ENCODE results near the gene OTULIN.

OTULIN gene

GRCh38 chr5:14667770-14668169 lies 3.3 kb downstream of the OTULIN start:
- no peak for DNase-seq (ENCODE audit: extremely low read depth, insufficient read length)
- TF ChIP-seq, protein P1, sequence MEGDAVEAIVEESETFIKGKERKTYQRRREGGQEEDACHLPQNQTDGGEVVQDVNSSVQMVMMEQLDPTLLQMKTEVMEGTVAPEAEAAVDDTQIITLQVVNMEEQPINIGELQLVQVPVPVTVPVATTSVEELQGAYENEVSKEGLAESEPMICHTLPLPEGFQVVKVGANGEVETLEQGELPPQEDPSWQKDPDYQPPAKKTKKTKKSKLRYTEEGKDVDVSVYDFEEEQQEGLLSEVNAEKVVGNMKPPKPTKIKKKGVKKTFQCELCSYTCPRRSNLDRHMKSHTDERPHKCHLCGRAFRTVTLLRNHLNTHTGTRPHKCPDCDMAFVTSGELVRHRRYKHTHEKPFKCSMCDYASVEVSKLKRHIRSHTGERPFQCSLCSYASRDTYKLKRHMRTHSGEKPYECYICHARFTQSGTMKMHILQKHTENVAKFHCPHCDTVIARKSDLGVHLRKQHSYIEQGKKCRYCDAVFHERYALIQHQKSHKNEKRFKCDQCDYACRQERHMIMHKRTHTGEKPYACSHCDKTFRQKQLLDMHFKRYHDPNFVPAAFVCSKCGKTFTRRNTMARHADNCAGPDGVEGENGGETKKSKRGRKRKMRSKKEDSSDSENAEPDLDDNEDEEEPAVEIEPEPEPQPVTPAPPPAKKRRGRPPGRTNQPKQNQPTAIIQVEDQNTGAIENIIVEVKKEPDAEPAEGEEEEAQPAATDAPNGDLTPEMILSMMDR (IDR thresholded peaks at IDR 0.05; ENCODE audit: insufficient read depth, low read length, poor library complexity, severe bottlenecking) = no peak
- Histone ChIP-seq H3K36me3 (ENCODE audit: control insufficient read depth, insufficient read depth, low read length) (no peaks in the 10 kb centered on the region), H3K4me3 (replicated peaks; ENCODE audit: low read depth, low read length) (peak overlapping the region; percentile 86), H3K27me3 (replicated peaks; ENCODE audit: control insufficient read depth, insufficient read depth, low read length) (no peaks in the 10 kb centered on the region)

GRCh38 chr5:14668181-14668591 lies 3.7 kb downstream of the OTULIN start:
- TF ChIP-seq, protein P1 (IDR thresholded peaks at IDR 0.05; ENCODE audit: insufficient read depth, low read length, poor library complexity, severe bottlenecking) = no peak
- Histone ChIP-seq H3K36me3 (ENCODE audit: control insufficient read depth, insufficient read depth, low read length) (no peaks in the 10 kb centered on the region), H3K4me3 (replicated peaks; ENCODE audit: low read depth, low read length) (peak overlapping the region; percentile 86), H3K27me3 (replicated peaks; ENCODE audit: control insufficient read depth, insufficient read depth, low read length) (no peaks in the 10 kb centered on the region)
- peak; percentile 53 for DNase-seq (ENCODE audit: extremely low read depth, insufficient read length)

DNA sequence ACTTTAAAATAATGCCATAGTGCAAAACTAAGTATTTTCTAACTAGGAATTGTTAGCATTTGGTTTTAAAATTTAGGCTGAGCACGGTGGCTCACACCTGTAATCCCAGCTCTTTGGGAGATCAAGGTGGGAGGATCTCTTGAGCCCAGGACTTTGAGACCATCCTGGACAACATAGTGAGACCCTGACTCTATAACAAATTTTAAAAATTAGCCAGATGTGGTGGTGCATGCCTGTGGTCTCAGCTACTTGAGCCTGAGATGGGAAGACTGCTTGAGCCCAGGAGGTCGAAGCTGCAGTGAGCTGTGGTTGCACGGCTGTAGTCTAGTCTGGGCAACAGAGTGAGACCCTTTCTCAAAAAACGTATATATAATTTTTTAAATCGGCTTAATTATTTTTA lies 4.9 kb downstream of the OTULIN start:
- Histone ChIP-seq H3K36me3 (ENCODE audit: control insufficient read depth, insufficient read depth, low read length) (no peaks in the 10 kb centered on the region; the same call in 1 of the 2 replicates), H3K27me3 (replicated peaks; ENCODE audit: control insufficient read depth, insufficient read depth, low read length) (no peaks in the 10 kb centered on the region), H3K4me3 (replicated peaks; ENCODE audit: low read depth, low read length) (peak overlapping the region; percentile 22; the same call in 1 of the 2 replicates)
- TF ChIP-seq, protein P1 (IDR thresholded peaks at IDR 0.05; ENCODE audit: insufficient read depth, low read length, poor library complexity, severe bottlenecking) = no peak
- DNase-seq (ENCODE audit: extremely low read depth, insufficient read length) = no peak

DNA sequence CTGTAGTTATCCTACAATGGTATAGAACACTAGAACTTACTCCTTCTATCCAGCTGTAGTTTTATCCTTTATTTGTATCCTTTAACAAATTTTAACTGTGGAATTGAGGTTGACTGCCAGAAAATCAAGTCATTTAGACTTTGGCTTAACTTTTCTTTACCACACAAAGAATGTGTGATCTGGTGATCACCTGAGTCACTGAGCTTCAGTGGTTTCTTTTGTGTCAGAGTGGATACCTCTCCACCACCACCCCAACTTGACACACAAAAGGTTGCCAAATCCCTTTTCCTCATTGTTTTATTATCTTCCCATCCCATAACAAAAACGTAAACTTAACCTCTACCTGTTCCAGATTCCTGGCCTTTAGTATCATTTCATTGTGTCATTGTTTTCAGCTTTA lies 5.5 kb downstream of the OTULIN start:
- TF ChIP-seq, protein P1 (IDR thresholded peaks at IDR 0.05; ENCODE audit: insufficient read depth, low read length, poor library complexity, severe bottlenecking) = no peak
- H3K36me3 ChIP-seq (ENCODE audit: control insufficient read depth, insufficient read depth, low read length) = no peaks in the 10 kb centered on the region; the same call in 1 of the 2 replicates
- no peak overlapping the region for H3K4me3 ChIP-seq (replicated peaks; ENCODE audit: low read depth, low read length)
- no peaks in the 10 kb centered on the region for H3K27me3 ChIP-seq (replicated peaks; ENCODE audit: control insufficient read depth, insufficient read depth, low read length)
- no peak for DNase-seq (ENCODE audit: extremely low read depth, insufficient read length)

DNA sequence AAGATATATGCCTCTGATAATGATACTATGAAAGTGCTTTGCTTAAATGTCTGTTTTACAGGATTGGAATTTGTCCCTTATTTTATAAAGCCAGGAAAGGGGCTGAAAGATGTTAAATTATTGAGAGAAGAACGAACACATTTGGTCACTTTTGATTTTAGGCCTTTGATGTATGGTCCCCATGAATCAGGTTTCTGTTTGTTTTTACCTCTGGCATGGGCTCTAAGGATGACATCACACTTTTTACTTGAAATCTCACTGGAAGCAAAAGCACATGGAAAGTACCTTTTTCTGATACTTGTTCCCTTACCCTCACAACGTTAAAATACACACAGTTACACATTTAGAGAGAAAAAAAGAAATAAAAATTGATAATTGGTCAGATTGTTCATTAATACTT lies 6.9 kb downstream of the OTULIN start:
- TF ChIP-seq, protein P1 (IDR thresholded peaks at IDR 0.05; ENCODE audit: insufficient read depth, low read length, poor library complexity, severe bottlenecking) = no peak
- DNase-seq (ENCODE audit: extremely low read depth, insufficient read length) = no peak
- Histone ChIP-seq H3K36me3 (ENCODE audit: control insufficient read depth, insufficient read depth, low read length) (no peaks in the 10 kb centered on the region; the same call in 1 of the 2 replicates), H3K27me3 (replicated peaks; ENCODE audit: control insufficient read depth, insufficient read depth, low read length) (no peaks in the 10 kb centered on the region), H3K4me3 (replicated peaks; ENCODE audit: low read depth, low read length) (peak overlapping the region; percentile 44)

- TF ChIP-seq, protein P1 (IDR thresholded peaks at IDR 0.05; ENCODE audit: insufficient read depth, low read length, poor library complexity, severe bottlenecking) = no peak
- Histone ChIP-seq H3K27me3 (replicated peaks; ENCODE audit: control insufficient read depth, insufficient read depth, low read length) (no peaks in the 10 kb centered on the region), H3K4me3 (replicated peaks; ENCODE audit: low read depth, low read length) (peak overlapping the region; percentile 28; the same call in 1 of the 2 replicates), H3K36me3 (ENCODE audit: control insufficient read depth, insufficient read depth, low read length) (no peaks in the 10 kb centered on the region; the same call in 1 of the 2 replicates)
- no peak for DNase-seq (ENCODE audit: extremely low read depth, insufficient read length)
These were observed 7.6 kb downstream of the OTULIN start for GRCh38 chr5:14672082-14672481.
